ENCODE measurements around the gene HOXD11.

The HOXD11 gene

DNA sequence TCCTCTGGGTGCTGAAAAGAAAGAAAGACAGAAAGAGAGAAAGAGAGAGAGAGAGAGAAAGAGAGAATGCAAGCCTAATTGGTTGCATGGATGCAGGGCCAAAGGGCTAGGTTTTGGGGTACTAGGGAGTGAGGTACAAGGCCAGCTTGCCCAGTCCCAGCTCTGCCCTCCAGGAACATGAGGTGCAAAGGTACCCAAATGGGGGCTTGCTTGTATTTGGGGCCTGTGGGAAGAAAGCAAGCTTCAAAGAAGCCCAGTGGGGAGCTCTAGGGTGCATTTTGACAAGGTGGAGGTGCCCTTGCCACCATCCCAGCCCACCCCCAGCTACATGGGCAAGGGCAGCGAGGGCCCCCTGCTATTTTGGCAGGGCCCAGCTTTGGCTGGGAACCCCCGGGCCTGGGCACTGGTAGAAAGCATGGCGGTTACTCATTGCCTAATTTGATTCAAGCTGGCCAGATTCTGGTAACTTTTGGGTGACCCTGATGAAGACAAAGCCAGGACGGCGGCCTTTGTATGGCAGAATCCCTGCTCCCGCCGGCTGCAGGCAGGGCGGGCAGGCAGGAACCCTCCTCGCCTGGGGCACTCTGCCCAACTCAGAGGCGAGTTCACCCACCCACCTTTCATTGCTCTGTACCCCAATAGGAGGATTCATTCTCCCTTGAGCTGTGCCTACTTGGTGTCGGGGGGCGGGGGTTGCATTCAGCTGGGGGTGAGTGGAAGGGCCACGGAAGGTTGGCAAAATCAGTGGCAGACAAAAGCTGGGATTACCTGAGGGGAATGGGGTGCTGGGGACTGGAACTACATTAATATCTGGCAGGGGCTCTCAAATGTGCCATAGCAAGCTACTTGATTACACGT is 43.7 kb downstream of the HOXD11 start:
- TF ChIP-seq, protein P1, sequence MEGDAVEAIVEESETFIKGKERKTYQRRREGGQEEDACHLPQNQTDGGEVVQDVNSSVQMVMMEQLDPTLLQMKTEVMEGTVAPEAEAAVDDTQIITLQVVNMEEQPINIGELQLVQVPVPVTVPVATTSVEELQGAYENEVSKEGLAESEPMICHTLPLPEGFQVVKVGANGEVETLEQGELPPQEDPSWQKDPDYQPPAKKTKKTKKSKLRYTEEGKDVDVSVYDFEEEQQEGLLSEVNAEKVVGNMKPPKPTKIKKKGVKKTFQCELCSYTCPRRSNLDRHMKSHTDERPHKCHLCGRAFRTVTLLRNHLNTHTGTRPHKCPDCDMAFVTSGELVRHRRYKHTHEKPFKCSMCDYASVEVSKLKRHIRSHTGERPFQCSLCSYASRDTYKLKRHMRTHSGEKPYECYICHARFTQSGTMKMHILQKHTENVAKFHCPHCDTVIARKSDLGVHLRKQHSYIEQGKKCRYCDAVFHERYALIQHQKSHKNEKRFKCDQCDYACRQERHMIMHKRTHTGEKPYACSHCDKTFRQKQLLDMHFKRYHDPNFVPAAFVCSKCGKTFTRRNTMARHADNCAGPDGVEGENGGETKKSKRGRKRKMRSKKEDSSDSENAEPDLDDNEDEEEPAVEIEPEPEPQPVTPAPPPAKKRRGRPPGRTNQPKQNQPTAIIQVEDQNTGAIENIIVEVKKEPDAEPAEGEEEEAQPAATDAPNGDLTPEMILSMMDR (IDR thresholded peaks at IDR 0.05; ENCODE audit: extremely low read depth, missing control alignments) = no peak
- DNase-seq (ENCODE audit: low spot score) = no peak

DNA sequence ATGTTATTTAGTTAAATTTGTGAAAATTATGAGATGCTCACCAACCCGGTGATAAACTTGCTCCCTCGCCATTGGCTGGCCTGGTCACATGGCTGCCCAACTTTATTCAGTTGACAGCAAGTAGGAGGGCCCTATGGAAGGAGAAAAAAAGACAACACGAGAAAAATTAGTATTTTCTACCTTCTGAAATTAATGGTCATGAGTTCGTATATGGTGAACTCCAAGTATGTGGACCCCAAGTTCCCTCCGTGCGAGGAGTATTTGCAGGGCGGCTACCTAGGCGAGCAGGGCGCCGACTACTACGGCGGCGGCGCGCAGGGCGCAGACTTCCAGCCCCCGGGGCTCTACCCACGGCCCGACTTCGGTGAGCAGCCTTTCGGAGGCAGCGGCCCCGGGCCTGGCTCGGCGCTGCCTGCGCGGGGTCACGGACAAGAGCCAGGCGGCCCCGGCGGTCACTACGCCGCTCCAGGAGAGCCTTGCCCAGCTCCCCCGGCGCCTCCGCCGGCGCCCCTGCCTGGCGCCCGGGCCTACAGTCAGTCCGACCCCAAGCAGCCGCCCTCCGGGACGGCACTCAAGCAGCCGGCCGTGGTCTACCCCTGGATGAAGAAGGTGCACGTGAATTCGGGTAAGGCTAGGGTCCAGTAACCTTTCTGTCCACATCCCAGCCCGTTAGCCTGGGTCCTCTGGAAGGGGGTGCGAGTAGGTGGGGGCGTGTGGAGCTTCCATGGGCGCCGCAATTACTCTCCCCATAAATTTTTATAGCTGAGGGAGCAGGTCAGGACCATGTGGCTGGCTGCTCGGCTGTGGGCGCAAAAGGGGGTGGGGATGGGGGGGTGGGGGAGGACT is 44.6 kb downstream of the HOXD11 start, which contains the start of gene HOXD4:
TSS of gene HOXD4 (plus strand) at position 109 of the 846 bp plus-strand sequence. CDS start at position 193, 84 bp downstream.
- TF ChIP-seq, protein P1 (IDR thresholded peaks at IDR 0.05; ENCODE audit: extremely low read depth, missing control alignments) = no peak
- no peak for DNase-seq (ENCODE audit: low spot score)

DNA sequence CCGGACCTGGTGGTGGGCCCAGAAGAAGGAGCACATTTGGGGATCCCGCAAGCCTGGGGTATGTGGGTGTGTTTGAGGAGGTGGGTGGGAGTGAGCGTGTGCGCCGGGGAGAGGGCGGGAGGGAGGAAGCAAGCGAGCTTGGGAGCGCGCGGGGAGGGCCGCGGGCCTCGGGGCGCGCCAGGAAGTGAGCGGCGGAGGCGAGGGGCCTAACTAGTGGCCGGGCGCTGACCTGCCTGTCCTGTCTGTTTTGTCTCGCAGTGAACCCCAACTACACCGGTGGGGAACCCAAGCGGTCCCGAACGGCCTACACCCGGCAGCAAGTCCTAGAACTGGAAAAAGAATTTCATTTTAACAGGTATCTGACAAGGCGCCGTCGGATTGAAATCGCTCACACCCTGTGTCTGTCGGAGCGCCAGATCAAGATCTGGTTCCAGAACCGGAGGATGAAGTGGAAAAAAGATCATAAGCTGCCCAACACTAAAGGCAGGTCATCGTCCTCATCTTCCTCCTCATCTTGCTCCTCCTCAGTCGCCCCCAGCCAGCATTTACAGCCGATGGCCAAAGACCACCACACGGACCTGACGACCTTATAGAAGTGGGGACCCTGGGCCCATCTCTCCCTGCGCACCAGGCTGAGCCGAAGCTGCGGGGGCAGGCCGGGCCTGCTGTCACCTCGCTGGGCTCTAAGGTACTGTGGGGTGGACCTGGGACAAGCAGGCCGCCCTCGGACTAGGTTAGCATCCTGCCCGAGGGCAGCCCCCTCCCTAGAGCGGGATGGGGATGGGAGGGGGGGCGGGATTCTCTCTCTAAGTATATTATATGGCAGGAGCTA is 45.5 kb downstream of the HOXD11 start:
- DNase-seq (ENCODE audit: low spot score) = no peak
- TF ChIP-seq, protein P1 (IDR thresholded peaks at IDR 0.05; ENCODE audit: extremely low read depth, missing control alignments) = no peak

DNA sequence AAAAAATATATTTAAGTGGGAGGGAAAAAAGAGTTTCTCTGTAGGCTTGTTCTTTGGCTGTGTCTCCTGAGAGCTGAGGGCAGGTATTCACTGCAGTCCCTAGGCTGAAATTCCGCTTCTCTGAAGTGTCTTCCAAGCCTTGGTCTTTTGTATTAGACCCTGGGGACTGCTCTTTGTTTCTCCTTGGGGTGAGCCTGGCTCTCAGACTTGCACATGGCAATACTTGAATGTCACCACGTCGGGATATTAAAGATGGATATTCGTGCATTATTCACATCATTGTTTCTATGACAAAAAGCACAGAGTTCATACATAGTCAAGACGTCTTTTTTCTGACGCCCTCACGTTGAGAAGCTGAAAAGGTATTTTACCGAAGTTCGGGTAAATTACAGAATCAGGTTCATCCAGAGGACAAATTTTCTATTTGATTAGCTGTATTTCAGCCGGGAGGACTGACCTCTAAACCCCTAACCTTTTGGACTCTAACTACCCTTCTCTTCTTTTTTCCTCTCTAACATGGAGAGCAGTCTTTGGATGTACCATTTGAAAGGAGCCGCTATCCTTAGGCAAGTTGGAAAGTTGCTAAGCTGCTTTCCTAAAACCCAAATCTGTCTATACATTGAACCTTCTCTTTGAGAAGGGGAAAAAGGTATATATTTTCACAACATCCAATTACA is 47.6 kb downstream of the HOXD11 start:
- no peak for DNase-seq (ENCODE audit: low spot score)

DNA sequence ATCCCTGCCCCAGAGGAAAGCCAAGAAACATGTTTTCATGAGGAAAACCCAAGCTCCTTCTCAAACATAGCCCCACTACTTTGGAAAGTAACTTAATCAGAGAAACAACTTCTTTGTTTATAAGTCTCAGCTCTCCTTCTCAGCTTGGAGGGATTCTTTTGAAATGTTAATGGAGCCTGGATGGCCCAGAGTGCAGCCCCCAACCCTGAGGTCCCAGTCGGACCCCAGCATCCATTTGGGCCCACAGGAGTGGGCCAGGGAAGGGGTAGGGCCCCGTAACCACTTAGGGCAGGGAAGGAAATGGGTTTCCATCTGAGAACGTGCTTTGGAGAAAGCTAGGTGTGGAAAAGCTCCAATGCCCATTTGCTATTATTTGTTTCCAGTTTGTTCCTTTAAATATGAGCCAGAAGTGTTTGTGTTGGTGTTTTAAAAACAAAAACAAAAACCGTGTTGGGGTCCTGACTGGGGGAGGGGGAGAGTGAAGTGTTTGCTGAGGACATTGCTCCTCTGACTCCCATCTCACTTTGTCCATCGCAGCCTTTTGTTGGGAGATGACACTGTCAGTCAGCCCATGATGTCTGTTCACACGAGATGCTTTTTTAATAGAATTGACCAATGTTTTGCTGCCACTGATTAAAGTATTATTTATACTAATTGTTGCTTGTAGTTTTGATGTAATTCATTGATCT is 48.4 kb downstream of the HOXD11 start:
- DNase-seq (ENCODE audit: low spot score) = no peak
- TF ChIP-seq, protein P1 (IDR thresholded peaks at IDR 0.05; ENCODE audit: extremely low read depth, missing control alignments) = no peak

More for the DNA sequence above, 47.6 kb downstream of the HOXD11 start:
- TF ChIP-seq, protein P1 (IDR thresholded peaks at IDR 0.05; ENCODE audit: extremely low read depth, missing control alignments) = no peak

DNA sequence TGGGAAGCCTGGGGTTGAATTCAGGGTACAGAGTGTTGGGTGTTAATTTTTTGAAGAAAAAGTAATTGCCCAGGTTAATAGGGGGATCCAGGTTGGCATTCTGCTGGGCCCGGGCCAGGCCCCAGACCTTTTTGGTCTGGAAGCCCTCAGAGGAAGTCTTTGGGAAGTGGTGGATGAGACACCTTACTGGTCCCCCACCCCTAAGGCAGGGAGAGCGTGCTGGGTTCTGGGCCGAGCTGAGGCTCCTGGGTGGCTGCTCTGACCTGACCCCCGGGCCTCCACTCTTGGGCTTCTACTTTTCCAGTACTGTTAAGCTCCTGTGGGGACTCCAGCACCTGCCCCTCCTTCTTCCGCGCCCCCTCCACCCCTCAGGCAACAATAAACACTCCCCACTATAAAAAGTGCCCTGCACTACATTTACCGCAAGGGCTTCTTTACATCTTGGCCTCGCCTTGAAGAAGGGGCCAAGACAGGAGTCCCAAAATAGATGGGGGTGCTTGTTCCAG is 49.3 kb downstream of the HOXD11 start:
- TF ChIP-seq, protein P1 (IDR thresholded peaks at IDR 0.05; ENCODE audit: extremely low read depth, missing control alignments) = no peak
- DNase-seq (ENCODE audit: low spot score) = no peak

Data from GM20000 (cell line).